IMR-90 (cell line): ENCODE data around the gene ADCY4. TPM values are rescaled to one million over a fixed set of nuclear protein-coding genes. Genes with fewer than 3 reads are reported as not detected.

Experiments
- ATAC-seq: fragments of 200-7000 bp; cut with Tn5 transposase; 2 replicates; pipeline ENCODE4 v1.9.1; 2020; ENCODE audit warnings: low read depth, mild to moderate bottlenecking, moderate library complexity
- BruUV-seq: library from RNA; stranded (reverse); fragments of 400-500 nt; replicated peaks from 2 replicates; lab custom pipeline; 2021; lab: Mats Ljungman, UMichigan
- CTCF ChIA-PET: fragments of 300-600 bp; formaldehyde crosslinking; extraction: SDS; loops from one replicate; lab custom pipeline; 2021; ENCODE audit warnings: antibody characterized with exemption; lab: Yijun Ruan, JAX
- POLR2A ChIA-PET: fragments of 300-600 bp; sonication (Branson Sonifier 250); formaldehyde crosslinking; loops from one replicate; lab custom pipeline; 2022; ENCODE audit warnings: antibody characterized with exemption; ENCODE audit not compliant: unreplicated experiment; lab: Charles Lee
- DNase-seq: peaks from one replicate; pipeline ENCODE4 v3.0.0; 2013
- H2AFZ ChIP-seq: replicated peaks from 2 replicates; pipeline ENCODE3; 2013; ENCODE audit warnings: low read length, mild to moderate bottlenecking; ENCODE audit not compliant: poor library complexity
- H2AK5ac ChIP-seq: 2 replicates; pipeline ENCODE4 v1.6.1; 2013; ENCODE audit warnings: low read depth, low read length, inconsistent platforms
- H2AK9ac ChIP-seq: replicated peaks from 2 replicates; pipeline ENCODE3; 2013; ENCODE audit warnings: mild to moderate bottlenecking, low read depth, low read length, moderate library complexity; ENCODE audit not compliant: poor library complexity
- H2BK120ac ChIP-seq: 2 replicates; pipeline ENCODE4 v1.6.1; 2013; ENCODE audit warnings: low read depth, low read length, inconsistent platforms
- H2BK15ac ChIP-seq: 3 replicates; pipeline ENCODE4 v1.6.1; 2013; ENCODE audit warnings: low read depth, low read length, inconsistent platforms
- H2BK20ac ChIP-seq: 2 replicates; pipeline ENCODE4 v1.6.1; 2013; ENCODE audit warnings: low read depth, mild to moderate bottlenecking, inconsistent platforms, low read length, moderate library complexity
- H2BK5ac ChIP-seq: 2 replicates; pipeline ENCODE4 v1.6.1; 2013; ENCODE audit warnings: mild to moderate bottlenecking, low read depth, low read length, inconsistent platforms; ENCODE audit not compliant: poor library complexity, severe bottlenecking
- H3K14ac ChIP-seq: replicated peaks from 2 replicates; pipeline ENCODE4 v1.6.1; 2013; ENCODE audit warnings: low read depth, low read length, inconsistent platforms
- H3K18ac ChIP-seq: 2 replicates; pipeline ENCODE4 v1.6.1; 2013; ENCODE audit warnings: low read depth, low read length, control low read depth
- H3K23ac ChIP-seq: 2 replicates; pipeline ENCODE4 v1.6.1; 2013; ENCODE audit warnings: low read depth, low read length, inconsistent platforms
- H3K27ac ChIP-seq: 2 replicates; pipeline ENCODE4 v1.5.1; 2013; ENCODE audit warnings: mild to moderate bottlenecking, control low read depth, low read length; ENCODE audit not compliant: insufficient read depth
- H3K27me3 ChIP-seq: 2 replicates; pipeline ENCODE4 v1.6.1; 2013; ENCODE audit warnings: low read length; ENCODE audit not compliant: control insufficient read depth, insufficient read depth
- H3K36me3 ChIP-seq: 2 replicates; pipeline ENCODE4 v1.6.1; 2013; ENCODE audit warnings: low read length, mixed read lengths; ENCODE audit not compliant: control insufficient read depth, insufficient read depth
- H3K4ac ChIP-seq: 2 replicates; pipeline ENCODE4 v1.6.1; 2013; ENCODE audit warnings: low read depth, low read length, inconsistent platforms
- H3K4me1 ChIP-seq: 2 replicates; pipeline ENCODE4 v1.6.1; 2013; ENCODE audit warnings: low read length, mixed read lengths; ENCODE audit not compliant: control insufficient read depth, insufficient read depth
- H3K4me2 ChIP-seq: 2 replicates; pipeline ENCODE4 v1.6.1; 2013; ENCODE audit warnings: low read depth, mild to moderate bottlenecking, control low read depth, low read length, moderate library complexity
- H3K4me3 ChIP-seq: 2 replicates; pipeline ENCODE4 v1.5.1; 2013; ENCODE audit warnings: low read depth, mild to moderate bottlenecking, control low read depth, low read length, moderate library complexity; ENCODE audit not compliant: insufficient read depth
- H3K56ac ChIP-seq: 2 replicates; pipeline ENCODE4 v1.6.1; 2013; ENCODE audit warnings: low read length, inconsistent platforms; ENCODE audit not compliant: insufficient read depth; ENCODE audit errors: extremely low read depth
- H3K79me1 ChIP-seq, 2 experiments: 2 replicates each; pipeline ENCODE4 v1.6.1; 2013; ENCODE audit warnings: low read length in 2 of 2, inconsistent platforms in 1 of 2, low read depth in 1 of 2
- H3K9ac ChIP-seq: 2 replicates; pipeline ENCODE4 v1.6.1; 2013; ENCODE audit warnings: low read depth, low read length, control low read depth
- H3K9me1 ChIP-seq: 2 replicates; pipeline ENCODE4 v1.6.1; 2013; ENCODE audit warnings: low read length, inconsistent platforms; ENCODE audit not compliant: insufficient read depth
- H3K9me3 ChIP-seq: 2 replicates; pipeline ENCODE4 v1.6.1; 2013; ENCODE audit warnings: low read length; ENCODE audit not compliant: control insufficient read depth, insufficient read depth
- H4K20me1 ChIP-seq: 2 replicates; pipeline ENCODE4 v1.6.1; 2013; ENCODE audit warnings: low read length, inconsistent platforms; ENCODE audit not compliant: insufficient read depth
- H4K5ac ChIP-seq: 2 replicates; pipeline ENCODE4 v1.6.1; 2013; ENCODE audit warnings: mild to moderate bottlenecking, low read depth, low read length, control low read depth
- H4K8ac ChIP-seq, 2 experiments: 2 replicates each; pipeline ENCODE4 v1.6.1; 2013; ENCODE audit warnings: low read depth in 2 of 2, low read length in 2 of 2, control low read depth in 1 of 2, inconsistent platforms in 1 of 2
- H4K91ac ChIP-seq: 2 replicates; pipeline ENCODE4 v1.6.1; 2013; ENCODE audit warnings: low read depth, low read length, inconsistent platforms; ENCODE audit not compliant: insufficient read depth
- BHLHE40 ChIP-seq: fragments of 150-350 bp; IDR thresholded peaks from 2 replicates; pipeline ENCODE4 v1.6.1; 2016; ENCODE audit warnings: mild to moderate bottlenecking, low read depth, low read length
- CEBPB ChIP-seq: IDR thresholded peaks from 2 replicates; pipeline ENCODE4 v1.6.1; 2012; ENCODE audit warnings: low read depth, low read length, improper control_type of control experiment
- CHD1 ChIP-seq: IDR thresholded peaks from 2 replicates; pipeline ENCODE4 v1.6.1; 2012; ENCODE audit warnings: low read depth, low read length, improper control_type of control experiment
- CTCF ChIP-seq: conservative IDR thresholded peaks from 2 replicates; pipeline ENCODE4 v1.5.1; 2012; ENCODE audit warnings: mild to moderate bottlenecking, low read depth, low read length, improper control_type of control experiment
- ELK1 ChIP-seq: fragments of 150-350 bp; IDR thresholded peaks from 2 replicates; pipeline ENCODE4 v1.6.1; 2016; ENCODE audit warnings: low read depth, mild to moderate bottlenecking, low read length, moderate library complexity, borderline replicate concordance
- FOS ChIP-seq: fragments of 150-350 bp; IDR thresholded peaks from 2 replicates; pipeline ENCODE4 v1.6.1; 2016; ENCODE audit warnings: low read depth, low read length
- MAFK ChIP-seq: IDR thresholded peaks from 2 replicates; pipeline ENCODE4 v1.6.1; 2012; ENCODE audit warnings: low read depth, low read length, improper control_type of control experiment
- MAZ ChIP-seq: IDR thresholded peaks from 2 replicates; pipeline ENCODE4 v1.6.1; 2012; ENCODE audit warnings: low read depth, mild to moderate bottlenecking, low read length, improper control_type of control experiment, moderate library complexity, borderline replicate concordance
- MXI1 ChIP-seq: IDR thresholded peaks from 2 replicates; pipeline ENCODE4 v1.6.1; 2012; ENCODE audit warnings: low read depth, mild to moderate bottlenecking, low read length, moderate library complexity, borderline replicate concordance
- NFE2L2 ChIP-seq: fragments of 150-350 bp; IDR thresholded peaks from 2 replicates; pipeline ENCODE4 v1.6.1; 2016; ENCODE audit warnings: low read depth, mild to moderate bottlenecking, low read length
- POLR2A ChIP-seq: IDR thresholded peaks from 2 replicates; pipeline ENCODE4 v1.6.1; 2012; ENCODE audit warnings: mild to moderate bottlenecking, low read depth, low read length
- RAD21 ChIP-seq: IDR thresholded peaks from 2 replicates; pipeline ENCODE4 v1.6.1; 2012; ENCODE audit warnings: low read length, improper control_type of control experiment
- RCOR1 ChIP-seq: IDR thresholded peaks from 2 replicates; pipeline ENCODE4 v1.6.1; 2012; ENCODE audit warnings: mild to moderate bottlenecking, low read length, improper control_type of control experiment; ENCODE audit not compliant: insufficient replicate concordance
- RFX5 ChIP-seq: IDR thresholded peaks from 2 replicates; pipeline ENCODE4 v1.8.0; 2012; ENCODE audit warnings: low read depth, mild to moderate bottlenecking, low read length, moderate library complexity
- SMC3 ChIP-seq: fragments of 150-350 bp; IDR thresholded peaks from 2 replicates; pipeline ENCODE4 v1.6.1; 2016; ENCODE audit warnings: low read depth, mild to moderate bottlenecking, antibody characterized with exemption, low read length, moderate library complexity
- USF2 ChIP-seq: fragments of 150-350 bp; IDR thresholded peaks from 2 replicates; pipeline ENCODE4 v1.6.1; 2017; ENCODE audit warnings: mild to moderate bottlenecking, antibody characterized with exemption, low read length, low read depth
- WGBS, 2 experiments: methylation state at CpG; one replicate each; pipeline versions ENCODE4 v1.1.5 to v1.1.7; 2013; ENCODE audit warnings: missing lambda C conversion rate in 2 of 2; ENCODE audit not compliant: insufficient read length in 1 of 2; ENCODE audit errors: extremely low coverage in 2 of 2; 5-methylcytosine and 5-hydroxymethylcytosine counted together
- dilution Hi-C: fragments of 300-500 bp; cut with HindIII; formaldehyde crosslinking; loops from one replicate; pipeline ENCODE4 v1.14.3; 2018; ENCODE audit warnings: low sequenced_read_pairs; ENCODE audit not compliant: unreplicated experiment
- in situ Hi-C: fragments of 300-500 bp; cut with MboI; formaldehyde crosslinking; loops from 3 replicates; pipeline ENCODE4 v1.14.3; 2019; ENCODE audit warnings: low sequenced_read_pairs, inconsistent platforms, mixed read lengths
- intact Hi-C: fragments of 100-400 bp; cut with micrococcal nuclease; formaldehyde crosslinking; loops from 2 replicates; pipeline ENCODE4 v1.10.0; 2022
- polyA plus RNA-seq, 3 experiments: library from polyadenylated mRNA; depleted of rRNA; stranded (reverse); fragments of >200 nt; gene quantifications; 2 replicates each; pipeline ENCODE4 v1.2.3, GENCODE V29; 2012; ENCODE audit warnings: low replicate concordance in 1 of 3
- total RNA-seq: library from RNA; depleted of rRNA; stranded (reverse); fragments of >200 nt; gene quantifications from 2 replicates; pipeline ENCODE4 v1.2.3, GENCODE V29; 2012

ADCY4 gene
- total and polyA plus RNA-seq, 2 of the 4 experiments (the other 2 are of a cell fraction), result not detected

GRCh38 chr14:24322672-24323071 is 12.2 kb downstream of the ADCY4 start:
- dilution Hi-C loops (no loop called here), in situ Hi-C loops (no loop called here), intact Hi-C loops (no loop called here)
- Histone ChIP-seq H2AK9ac (peak overlapping the region; percentile 56), H2BK20ac (no peak overlapping the region), H4K5ac (no peak overlapping the region), H3K18ac (no peak overlapping the region), H4K20me1 (no peaks in the 10 kb centered on the region), H2BK5ac (no peak overlapping the region), H2AFZ (peak overlapping the region; percentile 43), H3K9me3 (no peaks in the 10 kb centered on the region), H3K27me3 (peaks cover 56% of the 10 kb centered on the region), H3K56ac (no peak overlapping the region), H4K8ac (no peak overlapping the region), H3K4me1 (no peaks in the 10 kb centered on the region), H2BK120ac (no peak overlapping the region), H3K4me2 (no peak overlapping the region), H3K36me3 (no peaks in the 10 kb centered on the region), H3K79me1 (no peaks in the 10 kb centered on the region), H4K91ac (no peak overlapping the region), H3K4ac (no peak overlapping the region), H2AK5ac (no peak overlapping the region), H3K4me3 (no peak overlapping the region), H3K9ac (no peak overlapping the region), H3K27ac (no peak overlapping the region), H3K23ac (no peak overlapping the region), H2BK15ac (no peak overlapping the region), H3K9me1 (peaks cover 1% of the 10 kb centered on the region; the same call in 1 of the 2 replicates), H3K14ac (no peak overlapping the region)
- ATAC-seq, result no peak
- TF ChIP-seq ELK1 (no peak), POLR2A (no peak), NFE2L2 (no peak), MAZ (no peak), CTCF (no peak), MXI1 (no peak), CHD1 (no peak), RCOR1 (no peak), USF2 (no peak), FOS (no peak), BHLHE40 (no peak), CEBPB (no peak), SMC3 (no peak), RAD21 (no peak), MAFK (no peak), RFX5 (no peak)
- no TSS peak for BruUV-seq
- DNase-seq, result no peak
- ChIA-PET POLR2A (interaction anchor here (0.6 kb wide), 1 partner anchor 23 kb away, joined by 18 read pairs; the partner anchor contains the start of genes DHRS1 and NOP9), CTCF (interaction anchor here (1.9 kb wide), 1 partner anchor 10 kb away, joined by 9 read pairs; no protein-coding TSS in a partner anchor)
- 55% methylated on average over 3 of the region's 10 CpGs; no CpG with 5 or more reads in 1 of the 2 experiments for WGBS, 2 experiments
